Inferior parietal cortex (tissue), 1 donor: Measurements from ENCODE around the gene KDM3B.
"Not testable (repeated sequence)": the region's sequence is repeated elsewhere in the genome, so short reads cannot be mapped to it uniquely, and the experiment has no call there.

Experiments used
- DNase-seq: peaks from one replicate; pipeline ENCODE4 v3.0.0-alpha.2; 2016; ENCODE audit errors: extremely low spot score

Gene KDM3B, protein sequence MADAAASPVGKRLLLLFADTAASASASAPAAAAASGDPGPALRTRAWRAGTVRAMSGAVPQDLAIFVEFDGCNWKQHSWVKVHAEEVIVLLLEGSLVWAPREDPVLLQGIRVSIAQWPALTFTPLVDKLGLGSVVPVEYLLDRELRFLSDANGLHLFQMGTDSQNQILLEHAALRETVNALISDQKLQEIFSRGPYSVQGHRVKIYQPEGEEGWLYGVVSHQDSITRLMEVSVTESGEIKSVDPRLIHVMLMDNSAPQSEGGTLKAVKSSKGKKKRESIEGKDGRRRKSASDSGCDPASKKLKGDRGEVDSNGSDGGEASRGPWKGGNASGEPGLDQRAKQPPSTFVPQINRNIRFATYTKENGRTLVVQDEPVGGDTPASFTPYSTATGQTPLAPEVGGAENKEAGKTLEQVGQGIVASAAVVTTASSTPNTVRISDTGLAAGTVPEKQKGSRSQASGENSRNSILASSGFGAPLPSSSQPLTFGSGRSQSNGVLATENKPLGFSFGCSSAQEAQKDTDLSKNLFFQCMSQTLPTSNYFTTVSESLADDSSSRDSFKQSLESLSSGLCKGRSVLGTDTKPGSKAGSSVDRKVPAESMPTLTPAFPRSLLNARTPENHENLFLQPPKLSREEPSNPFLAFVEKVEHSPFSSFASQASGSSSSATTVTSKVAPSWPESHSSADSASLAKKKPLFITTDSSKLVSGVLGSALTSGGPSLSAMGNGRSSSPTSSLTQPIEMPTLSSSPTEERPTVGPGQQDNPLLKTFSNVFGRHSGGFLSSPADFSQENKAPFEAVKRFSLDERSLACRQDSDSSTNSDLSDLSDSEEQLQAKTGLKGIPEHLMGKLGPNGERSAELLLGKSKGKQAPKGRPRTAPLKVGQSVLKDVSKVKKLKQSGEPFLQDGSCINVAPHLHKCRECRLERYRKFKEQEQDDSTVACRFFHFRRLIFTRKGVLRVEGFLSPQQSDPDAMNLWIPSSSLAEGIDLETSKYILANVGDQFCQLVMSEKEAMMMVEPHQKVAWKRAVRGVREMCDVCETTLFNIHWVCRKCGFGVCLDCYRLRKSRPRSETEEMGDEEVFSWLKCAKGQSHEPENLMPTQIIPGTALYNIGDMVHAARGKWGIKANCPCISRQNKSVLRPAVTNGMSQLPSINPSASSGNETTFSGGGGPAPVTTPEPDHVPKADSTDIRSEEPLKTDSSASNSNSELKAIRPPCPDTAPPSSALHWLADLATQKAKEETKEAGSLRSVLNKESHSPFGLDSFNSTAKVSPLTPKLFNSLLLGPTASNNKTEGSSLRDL (N-terminal part only)

DNA sequence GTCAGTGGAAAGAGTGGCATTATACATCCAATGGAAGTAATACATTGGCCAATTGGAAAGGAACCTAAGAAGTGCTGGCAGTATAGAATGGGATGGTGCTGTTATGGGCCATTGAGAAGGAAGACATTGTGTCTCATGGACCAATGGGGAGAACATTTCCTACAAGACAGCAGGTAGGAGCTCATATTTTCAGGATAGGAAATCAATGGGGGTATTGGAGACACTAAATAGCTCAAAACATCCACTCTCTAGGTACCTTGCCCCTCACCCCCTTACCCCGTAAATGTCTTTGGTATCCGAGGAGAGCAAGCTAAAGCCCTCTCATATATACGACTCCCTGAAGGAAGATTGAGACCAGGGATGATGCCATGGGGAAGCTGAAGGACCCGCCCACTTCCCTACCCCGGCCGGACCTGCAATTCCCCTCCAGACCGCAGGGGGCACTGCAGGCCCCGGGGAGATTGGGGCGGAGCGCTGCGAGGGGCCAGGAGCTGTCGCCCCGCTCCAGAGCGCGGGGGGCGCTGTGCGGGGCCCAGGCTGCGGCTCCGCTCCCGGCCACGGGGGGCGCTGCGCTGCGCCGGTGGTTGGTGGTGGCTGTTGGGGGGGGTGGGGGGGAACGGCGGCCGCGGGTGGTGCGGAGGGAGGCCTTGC, at the start of gene KDM3B:
TSS of gene KDM3B (plus strand) at position 615 of the 651 bp plus-strand sequence. CDS start 111 bp downstream, outside the sequence.
- DNase-seq: peak; percentile 67

DNA sequence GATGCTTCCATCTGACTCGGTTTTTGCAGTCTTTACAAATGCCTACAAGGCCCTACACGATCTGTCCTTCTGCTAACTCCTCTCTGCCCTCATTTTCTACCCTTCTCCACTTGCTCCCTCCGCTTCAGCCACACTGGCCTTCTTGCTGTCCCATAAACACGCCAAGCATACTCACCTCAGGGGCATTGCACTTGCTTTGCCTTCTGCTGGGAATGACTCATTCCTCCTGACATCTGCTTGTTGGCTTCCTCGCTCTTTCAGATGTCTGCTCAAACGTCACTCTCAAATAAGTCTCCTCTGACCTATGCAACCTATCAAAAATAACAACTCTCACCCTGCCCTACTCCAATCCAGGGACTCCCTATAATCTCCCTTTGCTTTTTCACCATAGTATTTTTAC, 49.1 kb upstream of the KDM3B start:
- DNase-seq: no peak

DNA sequence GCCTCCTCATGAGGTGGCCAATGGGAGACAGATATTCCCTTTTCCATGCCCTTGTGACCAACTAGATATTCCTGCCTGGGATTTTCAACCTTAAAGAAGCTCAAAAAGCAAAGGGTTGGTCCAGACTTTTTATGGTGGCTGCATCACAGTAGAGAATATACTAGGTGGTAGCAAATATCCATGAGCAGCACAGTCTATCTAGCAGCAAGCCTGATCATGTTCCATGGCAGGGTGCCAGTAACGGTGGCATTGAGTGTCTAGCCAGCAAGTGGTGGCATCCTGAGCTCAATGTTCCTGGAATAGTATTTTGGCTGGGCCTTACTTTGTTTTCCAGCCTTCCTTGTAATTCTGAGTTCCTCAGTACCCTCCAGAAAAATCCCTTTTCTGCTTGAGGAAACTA, 46.7 kb upstream of the KDM3B start:
- DNase-seq: no peak

DNA sequence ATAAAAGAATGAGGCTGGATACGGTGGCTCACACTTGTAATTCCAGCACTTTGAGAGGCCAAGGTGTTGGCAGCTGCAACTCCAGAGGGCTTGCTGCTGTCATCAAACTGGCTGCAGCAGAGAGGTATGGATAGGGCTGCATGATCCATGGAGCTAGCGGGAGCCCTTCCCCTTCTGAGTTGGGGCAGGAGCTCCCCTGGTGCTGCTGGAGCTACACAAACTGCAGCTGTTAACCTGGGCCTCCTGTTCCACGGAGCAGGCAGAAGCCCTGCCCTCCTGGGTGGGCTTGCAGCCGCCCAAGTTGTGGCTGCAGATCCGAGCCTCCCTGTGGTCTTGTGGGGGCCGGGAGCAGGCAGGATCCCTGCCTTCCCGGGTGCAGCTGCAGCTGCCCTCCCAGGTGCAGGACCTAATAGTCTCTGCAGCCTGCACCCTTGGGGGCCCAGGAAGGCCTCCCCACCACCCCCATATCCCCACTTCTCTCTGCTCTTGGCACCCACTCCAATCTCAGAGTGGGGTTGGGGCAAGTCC, 36.7 kb upstream of the KDM3B start:
- DNase-seq: no peak

DNA sequence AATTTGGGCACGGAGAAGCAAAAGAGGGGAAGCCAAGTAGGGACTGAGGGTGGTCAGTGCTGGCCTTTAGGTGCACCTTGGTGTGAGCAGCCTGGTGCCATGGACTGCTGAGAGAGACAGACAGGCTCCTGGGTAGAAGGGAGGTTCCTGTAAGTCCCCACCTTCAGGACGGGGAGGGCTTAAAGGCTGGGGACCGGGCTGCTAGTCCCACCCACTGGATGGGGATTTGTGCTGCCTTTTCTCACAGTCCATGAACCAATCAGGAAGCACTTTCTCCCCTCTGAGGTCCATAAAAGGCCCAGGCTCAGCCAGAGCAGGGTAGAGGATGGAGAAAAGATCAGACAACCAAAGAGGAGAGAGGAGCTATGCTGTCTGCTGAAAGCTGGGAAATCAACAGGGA, 36.1 kb upstream of the KDM3B start:
- no peak for DNase-seq

DNA sequence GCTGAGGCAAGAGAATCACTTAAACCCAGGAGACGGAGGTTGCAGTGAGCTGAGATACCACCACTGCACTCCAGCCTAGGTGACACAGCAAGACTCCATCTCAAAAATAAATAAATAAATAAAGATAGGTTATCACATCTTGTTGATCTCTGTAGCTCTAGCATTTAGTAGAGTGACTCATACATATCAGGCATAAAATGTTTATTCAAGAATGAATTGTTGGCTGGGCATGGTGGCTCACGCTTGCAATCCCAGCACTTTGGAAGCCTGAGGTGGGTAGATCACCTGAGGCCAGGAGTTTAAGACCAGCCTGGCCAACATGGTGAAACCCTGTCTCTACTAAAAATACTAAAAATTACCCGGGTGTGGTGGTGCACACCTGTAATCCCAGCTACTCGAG, 34.3 kb upstream of the KDM3B start:
- not testable (repeated sequence) for DNase-seq

DNA sequence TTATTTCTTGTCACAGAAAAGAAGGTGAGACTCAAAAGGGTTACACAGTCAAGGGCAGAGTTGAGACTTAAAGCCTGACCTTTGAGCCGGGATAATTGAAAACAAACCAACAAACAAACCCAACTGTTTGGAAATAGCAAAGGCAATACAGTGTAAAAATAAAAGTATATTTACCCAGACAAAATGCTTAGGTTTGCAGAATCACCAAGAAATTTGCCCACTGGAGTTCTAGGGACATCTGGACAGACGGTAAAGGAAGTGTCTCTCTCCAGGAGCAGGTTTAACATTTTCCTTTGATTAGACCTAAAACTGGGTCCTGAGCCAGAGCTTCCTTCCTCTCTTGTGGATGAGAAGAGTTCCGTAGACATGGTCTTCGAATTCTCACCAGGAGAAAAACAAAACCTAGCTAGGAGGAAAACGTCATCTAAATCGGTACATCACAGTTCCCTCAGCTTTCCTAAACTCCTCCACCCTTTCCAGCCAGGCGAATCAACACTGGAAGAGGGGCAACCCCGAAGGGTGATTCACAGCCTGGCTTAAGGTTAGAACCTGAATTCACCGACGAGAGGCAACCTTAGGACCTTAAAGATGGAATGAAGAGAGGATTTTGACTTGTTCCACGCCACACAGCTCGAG, 21.6 kb upstream of the KDM3B start:
- DNase-seq: no peak

DNA sequence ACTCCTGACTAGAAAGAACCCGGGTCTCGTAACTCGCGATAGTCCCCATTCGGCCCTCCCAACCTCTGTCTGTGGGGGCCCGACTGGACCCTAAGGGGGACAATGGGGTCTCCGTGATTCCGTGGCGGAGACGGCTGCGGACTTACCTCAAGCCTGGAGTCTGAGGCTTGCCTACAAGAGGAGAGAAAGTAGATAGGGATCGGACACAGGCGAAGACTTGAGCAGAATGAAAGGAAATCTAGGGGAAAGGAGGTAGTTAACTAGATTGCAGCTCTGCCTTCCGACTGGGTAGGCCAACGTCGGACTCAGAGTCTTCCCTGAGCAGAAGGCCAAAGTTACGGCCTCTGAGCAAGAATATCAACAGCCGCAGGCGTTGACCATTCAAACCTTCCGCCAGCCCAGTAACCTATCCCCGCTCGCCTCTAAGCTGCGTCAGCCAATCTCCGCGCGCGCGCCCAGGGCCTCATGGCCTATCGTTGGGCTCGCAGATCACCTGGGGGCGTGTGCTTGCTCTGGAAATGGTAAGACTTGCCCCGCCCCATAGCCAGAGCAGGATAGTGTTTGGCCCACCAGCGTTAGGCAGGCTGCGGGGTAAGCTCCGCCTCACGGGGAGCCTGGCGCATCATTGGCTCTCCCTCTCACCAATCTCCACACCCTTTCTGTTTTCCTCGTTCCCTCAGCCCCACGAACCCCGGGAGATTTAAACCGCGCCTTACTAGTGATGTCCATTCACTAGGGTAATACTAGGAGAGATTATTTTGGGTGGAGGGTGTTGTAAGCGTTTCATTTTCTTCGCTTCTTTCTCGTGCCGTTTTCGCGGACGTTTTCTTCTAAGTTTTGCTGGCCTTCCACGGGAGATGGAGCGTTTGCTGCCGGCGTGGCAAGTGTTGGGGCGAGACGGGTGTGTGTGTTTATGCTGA, 20.8 kb upstream of the KDM3B start, which contains the start of gene CDC25C:
TSS of gene CDC25C (minus strand) at position 356 of the 920 bp plus-strand sequence. CDS start 624 bp downstream, outside the sequence.
- peak; percentile 96 for DNase-seq

DNA sequence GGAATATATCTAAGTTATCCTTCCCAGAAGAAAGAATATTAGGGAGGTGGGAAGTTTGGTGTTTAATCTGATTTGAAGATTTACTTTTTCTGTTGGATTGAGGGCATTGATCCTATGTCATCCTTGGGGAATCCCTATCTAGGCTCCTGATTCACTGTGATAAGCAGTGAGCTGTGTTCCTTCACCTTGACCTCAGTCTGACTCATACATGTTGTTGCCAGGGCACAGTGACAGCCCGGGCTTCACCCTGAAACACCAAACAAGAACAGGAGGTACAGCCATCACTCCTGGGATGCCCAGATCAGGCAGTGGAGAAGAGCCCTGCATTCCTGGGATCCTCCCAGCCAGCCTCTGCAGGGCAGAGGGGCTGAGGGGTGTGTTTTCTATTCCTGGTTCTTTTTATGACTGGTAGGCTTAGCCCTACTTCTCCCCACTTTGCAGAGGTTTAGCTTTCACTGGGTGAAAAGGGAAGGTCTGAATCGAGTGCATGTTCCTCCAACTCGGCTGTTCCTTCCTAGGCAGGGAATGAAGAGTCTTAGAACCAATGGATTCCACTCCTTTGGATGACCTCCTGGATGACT, 17.5 kb upstream of the KDM3B start:
- DNase-seq: no peak

DNA sequence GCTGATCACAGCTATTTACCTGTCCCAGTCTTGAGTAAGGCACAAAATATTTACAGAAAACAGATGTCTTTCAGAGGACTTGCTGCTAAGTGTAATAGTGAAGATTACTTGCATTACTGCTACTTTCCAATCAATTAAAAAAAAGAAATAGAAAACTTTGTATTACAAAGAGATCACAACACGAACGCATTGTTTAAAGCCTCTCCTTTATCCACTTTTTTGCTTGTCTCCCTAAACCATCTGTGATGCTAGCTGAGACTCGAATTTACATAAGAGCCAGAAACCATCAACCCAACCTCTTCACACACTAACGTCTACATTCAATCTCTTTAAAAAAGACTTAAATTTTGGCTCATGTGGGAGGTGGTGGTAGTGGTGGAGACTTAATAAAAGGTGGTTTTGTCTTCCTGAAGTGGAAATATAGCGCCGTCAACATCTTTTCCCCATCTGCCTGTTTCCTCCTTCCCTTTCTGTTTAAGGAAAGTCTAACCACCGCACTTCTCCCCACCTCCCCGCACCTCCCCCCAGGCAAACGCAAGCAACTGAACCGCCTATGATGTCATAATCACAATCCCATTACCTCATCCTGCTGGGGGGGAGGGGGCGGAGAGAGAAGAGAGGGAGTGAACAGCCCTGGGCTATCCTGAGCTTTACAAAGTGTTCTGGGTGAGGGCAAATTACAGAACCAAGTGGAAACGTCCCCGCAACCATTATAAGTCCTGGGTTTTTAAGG, 15.4 kb upstream of the KDM3B start:
- peak; percentile 90 for DNase-seq

DNA sequence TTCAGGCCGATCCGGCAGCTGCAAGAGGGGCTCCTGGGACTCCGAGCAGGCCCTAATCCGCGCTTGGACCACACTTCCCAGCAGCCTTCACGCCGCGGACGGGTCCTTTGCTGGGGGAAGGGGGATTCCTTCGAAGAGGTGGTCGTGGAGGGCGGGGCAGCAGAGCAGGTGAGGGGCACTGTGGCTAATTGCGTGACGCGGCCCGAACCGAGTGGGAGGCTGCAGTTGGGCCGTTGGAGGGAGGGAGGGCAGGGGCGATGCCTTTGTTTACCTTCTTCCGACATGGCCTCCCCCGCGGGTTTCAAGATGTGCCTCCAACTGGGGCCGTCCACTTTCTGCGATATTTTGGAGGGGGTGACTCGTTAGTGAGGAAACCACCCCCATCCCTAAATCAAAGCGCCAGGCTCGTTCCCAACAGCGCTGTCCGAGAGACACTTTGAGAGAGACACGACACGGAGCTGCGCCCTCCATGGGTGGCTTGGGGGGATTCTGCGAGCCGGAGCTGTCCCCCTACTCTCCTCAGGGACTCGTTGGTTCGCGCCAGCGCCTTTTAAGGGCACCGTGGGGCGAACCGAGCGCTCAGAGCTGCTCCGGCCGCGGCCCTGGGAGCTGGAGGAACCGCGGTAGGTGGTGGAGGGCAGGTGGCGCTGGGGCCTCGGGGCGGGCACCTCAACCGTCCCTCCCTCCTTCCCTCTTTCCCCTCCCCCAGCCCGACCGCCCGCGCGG, 14.6 kb upstream of the KDM3B start, which contains the start of gene FAM53C:
TSS of gene FAM53C (plus strand) at position 582 of the 726 bp plus-strand sequence. CDS start 3,070 bp downstream, outside the sequence.
- peak; percentile 93 for DNase-seq

DNA sequence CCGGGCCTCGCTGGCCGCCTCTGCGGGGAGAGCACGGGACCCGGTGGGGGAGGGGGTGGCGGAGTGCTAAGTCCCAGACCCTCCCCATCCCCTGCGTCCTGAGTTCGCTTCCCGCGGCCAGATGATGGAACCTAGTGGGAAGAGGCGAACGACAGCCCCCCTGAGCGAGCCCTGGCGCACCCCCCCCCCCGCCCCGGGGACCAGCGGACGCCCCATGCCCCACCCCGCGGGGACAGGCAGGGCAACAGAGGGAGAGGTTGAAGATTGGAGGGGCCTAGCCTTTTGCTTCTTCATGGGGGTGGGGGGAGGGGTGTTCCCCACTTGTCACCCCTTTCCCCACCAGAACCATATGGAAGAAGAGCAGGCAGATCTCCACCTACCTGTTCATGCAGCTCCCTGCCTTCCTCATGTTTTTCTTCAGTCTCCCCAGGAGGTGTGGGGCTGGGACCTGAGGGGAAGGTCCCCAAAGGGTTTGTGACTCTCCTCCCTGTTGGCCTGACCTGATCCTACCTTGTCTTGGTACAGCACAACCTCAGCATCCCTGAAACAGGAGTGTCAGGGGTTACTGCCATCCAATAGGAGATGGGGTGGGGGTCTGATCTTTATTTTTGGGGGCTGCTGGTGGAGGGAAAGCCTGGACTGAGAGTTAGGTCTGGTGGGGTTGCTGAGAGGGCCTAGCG, 13.9 kb upstream of the KDM3B start:
- no peak for DNase-seq

DNA sequence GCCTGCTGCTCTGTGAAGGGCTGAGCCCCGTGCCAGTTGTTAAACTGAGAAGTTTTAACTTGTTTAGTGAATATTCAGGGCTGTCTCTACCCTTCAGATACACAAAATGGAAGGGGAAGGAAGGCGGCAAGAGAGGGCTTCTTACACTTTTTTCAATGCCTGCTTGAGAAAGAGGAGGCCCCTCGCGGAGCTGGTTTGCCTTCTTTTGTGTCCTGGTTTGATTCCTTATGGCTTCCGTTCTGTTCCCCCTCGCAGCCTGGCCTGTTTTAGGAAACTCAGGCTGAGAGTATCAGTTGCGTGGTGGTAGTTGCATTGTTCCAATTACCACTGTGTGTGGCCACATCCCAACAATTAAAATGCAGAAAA, 13.4 kb upstream of the KDM3B start:
- no peak for DNase-seq

DNA sequence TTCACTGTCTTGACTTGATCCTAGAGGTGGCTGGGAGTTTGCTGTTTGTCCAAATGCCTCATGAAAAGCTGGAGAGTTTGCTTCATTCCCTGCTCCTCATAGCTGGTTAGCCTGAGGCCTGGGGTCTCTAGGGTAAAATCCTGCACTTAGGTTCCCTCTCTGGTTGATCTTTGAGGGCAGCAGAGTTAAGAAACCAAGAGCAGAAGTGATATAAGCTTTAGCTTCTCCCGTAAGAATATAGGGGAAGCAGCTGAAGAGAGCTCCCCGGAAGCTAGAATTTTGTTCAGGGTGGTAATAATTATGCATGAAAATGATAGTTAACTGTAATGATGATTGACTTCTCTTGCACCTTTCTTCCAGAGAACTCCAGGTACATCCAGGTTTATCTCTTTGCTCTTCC, 13.0 kb upstream of the KDM3B start:
- no peak for DNase-seq

DNA sequence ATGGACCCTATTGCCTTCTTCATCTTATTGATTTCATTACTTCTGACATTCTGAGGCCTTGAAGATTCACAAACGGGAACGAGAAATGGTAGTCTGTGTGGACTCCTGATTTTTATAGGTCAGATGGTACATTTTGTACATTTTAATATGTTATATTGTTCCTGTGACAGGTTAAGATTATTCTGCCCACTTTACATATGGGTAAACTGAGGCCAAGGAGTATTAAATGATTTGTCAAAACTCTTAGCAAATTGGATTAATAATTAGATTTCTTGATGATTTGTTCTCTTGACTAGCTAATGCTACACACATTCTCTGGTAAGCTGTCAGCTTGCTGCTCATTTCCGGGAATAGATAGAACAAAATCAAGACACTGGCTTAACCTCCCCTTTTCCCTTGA, 12.5 kb upstream of the KDM3B start:
- no peak for DNase-seq

DNA sequence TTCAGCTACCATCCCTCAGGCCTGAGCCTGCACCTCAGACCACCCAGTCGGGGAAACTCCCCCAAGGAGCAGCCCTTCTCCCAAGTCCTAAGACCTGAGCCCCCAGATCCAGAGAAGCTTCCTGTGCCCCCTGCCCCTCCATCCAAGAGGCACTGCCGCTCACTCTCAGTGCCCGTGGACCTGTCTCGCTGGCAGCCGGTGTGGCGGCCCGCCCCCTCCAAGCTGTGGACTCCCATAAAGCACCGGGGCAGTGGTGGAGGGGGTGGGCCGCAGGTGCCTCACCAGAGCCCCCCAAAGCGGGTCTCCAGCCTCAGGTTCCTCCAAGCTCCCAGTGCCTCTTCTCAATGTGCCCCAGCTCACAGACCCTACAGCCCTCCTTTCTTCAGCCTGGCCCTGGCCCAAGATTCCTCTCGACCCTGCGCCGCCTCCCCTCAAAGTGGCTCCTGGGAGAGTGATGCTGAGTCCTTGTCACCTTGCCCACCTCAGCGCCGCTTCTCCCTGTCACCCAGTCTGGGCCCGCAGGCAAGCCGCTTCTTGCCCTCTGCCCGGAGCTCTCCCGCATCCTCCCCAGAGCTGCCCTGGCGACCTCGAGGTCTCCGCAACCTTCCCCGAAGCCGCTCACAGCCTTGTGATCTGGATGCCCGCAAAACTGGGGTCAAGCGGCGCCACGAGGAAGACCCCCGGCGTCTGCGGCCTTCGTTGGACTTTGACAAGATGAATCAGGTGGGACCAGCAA, 7.4 kb upstream of the KDM3B start:
- no peak for DNase-seq
